Chondrocyte (in vitro differentiated cells): Measurements from ENCODE around the gene PDZD8. TPM values are rescaled to one million over a fixed set of nuclear protein-coding genes. Genes with fewer than 3 reads are reported as not detected.

Experiments used
- DNase-seq: peaks from one replicate; pipeline ENCODE4 v3.0.0; 2021; ENCODE audit warnings: mixed read lengths, low spot score
- H3K27ac Mint-ChIP-seq: one replicate; pipeline ENCODE4 v1.8.0; 2021; ENCODE audit warnings: mild to moderate bottlenecking, moderate library complexity, mixed read lengths; ENCODE audit not compliant: unreplicated experiment
- H3K27me3 Mint-ChIP-seq: 2 replicates; pipeline ENCODE4 v1.8.0; 2021; ENCODE audit warnings: low read depth, mixed read lengths
- H3K36me3 Mint-ChIP-seq: 2 replicates; pipeline ENCODE4 v1.8.0; 2021; ENCODE audit warnings: low read depth, mixed read lengths
- H3K4me1 Mint-ChIP-seq: 2 replicates; pipeline ENCODE4 v1.8.0; 2021; ENCODE audit warnings: low read depth, mild to moderate bottlenecking, mixed read lengths
- H3K4me3 Mint-ChIP-seq: one replicate; pipeline ENCODE4 v1.8.0; 2021; ENCODE audit warnings: mild to moderate bottlenecking, moderate library complexity, mixed read lengths; ENCODE audit not compliant: unreplicated experiment
- H3K9me3 Mint-ChIP-seq: 2 replicates; pipeline ENCODE4 v1.8.0; 2021; ENCODE audit warnings: low read depth, mixed read lengths
- total RNA-seq: library from RNA; stranded (reverse); gene quantifications from 3 replicates; pipeline ENCODE4 v1.2.1, GENCODE V29; 2021
- TF ChIP-seq, protein P1 (sequence below): fragments of 200-600 bp; sonication (generic); IDR thresholded peaks from 2 replicates; pipeline ENCODE4 v1.5.0; 2021; ENCODE audit warnings: antibody characterized with exemption, mild to moderate bottlenecking, moderate library complexity

Gene PDZD8
- total RNA-seq, 1 donor from 2014 or later = 36.3 TPM

DNA sequence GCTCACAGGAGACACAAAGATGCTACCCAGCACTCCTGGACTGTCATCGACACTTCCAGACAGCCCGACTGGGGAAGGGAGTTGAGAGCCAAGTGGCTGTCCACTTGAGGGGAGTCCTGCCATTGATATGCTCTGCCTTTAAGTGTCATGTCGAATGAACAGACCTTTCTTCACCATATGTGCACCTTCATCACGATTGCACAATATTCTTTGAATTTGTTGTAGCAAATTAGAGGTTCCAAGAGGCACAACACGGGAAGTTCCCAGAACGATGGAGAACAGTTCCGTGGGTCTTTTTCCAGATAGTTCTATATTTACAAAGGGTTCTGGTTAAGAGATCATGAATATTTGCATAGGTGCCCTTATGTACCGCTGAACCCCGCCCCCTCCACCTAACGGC is 118.3 kb downstream of the PDZD8 start:
- no peak overlapping the region for H3K4me3 Mint-ChIP-seq
- no peaks in the 10 kb centered on the region for H3K36me3 Mint-ChIP-seq
- TF ChIP-seq, protein P1, sequence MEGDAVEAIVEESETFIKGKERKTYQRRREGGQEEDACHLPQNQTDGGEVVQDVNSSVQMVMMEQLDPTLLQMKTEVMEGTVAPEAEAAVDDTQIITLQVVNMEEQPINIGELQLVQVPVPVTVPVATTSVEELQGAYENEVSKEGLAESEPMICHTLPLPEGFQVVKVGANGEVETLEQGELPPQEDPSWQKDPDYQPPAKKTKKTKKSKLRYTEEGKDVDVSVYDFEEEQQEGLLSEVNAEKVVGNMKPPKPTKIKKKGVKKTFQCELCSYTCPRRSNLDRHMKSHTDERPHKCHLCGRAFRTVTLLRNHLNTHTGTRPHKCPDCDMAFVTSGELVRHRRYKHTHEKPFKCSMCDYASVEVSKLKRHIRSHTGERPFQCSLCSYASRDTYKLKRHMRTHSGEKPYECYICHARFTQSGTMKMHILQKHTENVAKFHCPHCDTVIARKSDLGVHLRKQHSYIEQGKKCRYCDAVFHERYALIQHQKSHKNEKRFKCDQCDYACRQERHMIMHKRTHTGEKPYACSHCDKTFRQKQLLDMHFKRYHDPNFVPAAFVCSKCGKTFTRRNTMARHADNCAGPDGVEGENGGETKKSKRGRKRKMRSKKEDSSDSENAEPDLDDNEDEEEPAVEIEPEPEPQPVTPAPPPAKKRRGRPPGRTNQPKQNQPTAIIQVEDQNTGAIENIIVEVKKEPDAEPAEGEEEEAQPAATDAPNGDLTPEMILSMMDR = no peak
- peaks cover 48% of the 10 kb centered on the region for H3K27me3 Mint-ChIP-seq
- no peaks in the 10 kb centered on the region for H3K9me3 Mint-ChIP-seq
- H3K4me1 Mint-ChIP-seq = peaks cover 4% of the 10 kb centered on the region
- no peak for DNase-seq
- no peak overlapping the region for H3K27ac Mint-ChIP-seq

- Mint-ChIP-seq H3K27ac (no peak overlapping the region), H3K4me1 (peaks cover 4% of the 10 kb centered on the region), H3K9me3 (no peaks in the 10 kb centered on the region), H3K27me3 (peaks cover 48% of the 10 kb centered on the region), H3K36me3 (no peaks in the 10 kb centered on the region), H3K4me3 (no peak overlapping the region)
- DNase-seq = no peak
- TF ChIP-seq, protein P1 = no peak
Measured at GRCh38 chr10:117255835-117256460, 119.3 kb downstream of the PDZD8 start.

DNA sequence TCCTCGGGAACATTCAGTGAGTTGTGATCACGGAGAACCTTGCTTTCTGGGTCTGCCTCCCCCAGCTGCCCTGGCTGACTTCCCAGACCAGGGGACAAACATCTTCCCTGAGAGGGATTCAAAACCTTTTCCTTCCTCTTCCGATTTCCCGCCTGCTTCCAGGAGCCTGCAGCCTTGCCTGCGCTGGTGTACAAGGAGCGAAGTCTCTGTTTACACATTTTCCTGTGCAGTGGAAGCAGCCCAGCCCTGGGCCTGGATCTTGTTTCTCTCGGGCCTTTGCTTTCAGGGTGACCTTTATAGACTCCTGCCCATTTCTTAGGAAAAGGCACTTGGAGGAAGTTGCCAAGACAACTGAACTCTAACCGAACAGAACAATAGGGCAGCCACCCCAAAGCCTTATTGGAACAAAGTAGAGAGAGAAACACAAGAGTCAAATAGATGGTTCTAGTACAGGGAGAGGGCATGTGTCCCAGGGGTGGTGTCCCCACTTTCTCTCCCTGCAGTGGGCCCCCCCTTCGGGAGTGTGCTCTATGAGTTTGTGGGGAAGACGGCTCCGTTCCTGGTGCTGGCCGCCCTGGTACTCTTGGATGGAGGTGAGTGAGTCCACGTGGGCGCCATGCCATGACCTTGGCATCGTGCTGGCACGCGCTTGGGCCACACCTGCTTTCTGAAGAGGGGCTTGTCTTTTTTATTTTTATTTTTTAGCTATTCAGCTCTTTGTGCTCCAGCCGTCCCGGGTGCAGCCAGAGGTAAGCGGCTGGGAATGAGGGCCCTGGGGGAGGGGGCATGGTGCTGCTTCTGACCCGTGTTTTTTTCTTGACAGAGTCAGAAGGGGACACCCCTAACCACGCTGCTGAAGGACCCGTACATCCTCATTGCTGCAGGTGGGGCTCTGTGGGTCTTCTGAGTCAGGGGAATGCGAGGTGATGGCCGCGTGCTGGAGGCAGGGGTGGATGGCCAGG is 120.2 kb downstream of the PDZD8 start:
- Mint-ChIP-seq H3K4me3 (no peak overlapping the region), H3K4me1 (no peaks in the 10 kb centered on the region), H3K36me3 (no peaks in the 10 kb centered on the region), H3K27me3 (peaks cover 43% of the 10 kb centered on the region), H3K27ac (no peak overlapping the region), H3K9me3 (no peaks in the 10 kb centered on the region)
- DNase-seq = no peak
- TF ChIP-seq, protein P1 = no peak

DNA sequence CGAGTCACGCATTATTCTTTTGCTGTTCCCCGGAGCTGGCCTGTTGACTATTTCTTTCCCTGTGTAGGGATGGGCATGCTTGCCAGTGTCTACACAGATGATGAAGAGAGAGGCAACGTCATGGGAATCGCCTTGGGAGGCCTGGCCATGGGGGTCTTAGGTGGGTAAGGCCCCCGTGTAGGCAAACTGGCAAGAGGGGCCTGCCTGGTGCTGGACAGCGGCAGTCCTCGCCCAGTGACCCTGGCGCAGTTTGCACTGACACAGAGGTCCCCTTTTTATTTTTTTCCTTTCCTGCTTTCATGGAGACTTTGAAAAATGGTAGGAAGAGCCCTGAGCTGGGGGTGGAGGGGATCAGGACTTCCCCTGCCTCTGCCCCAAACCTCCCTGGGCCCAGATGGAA is 120.9 kb downstream of the PDZD8 start:
- Mint-ChIP-seq H3K4me3 (no peak overlapping the region), H3K27me3 (peaks cover 36% of the 10 kb centered on the region), H3K36me3 (no peaks in the 10 kb centered on the region), H3K9me3 (no peaks in the 10 kb centered on the region), H3K4me1 (no peaks in the 10 kb centered on the region), H3K27ac (no peak overlapping the region)
- no peak for DNase-seq
- TF ChIP-seq, protein P1 = no peak

GRCh38 chr10:117253908-117254307 is 121.3 kb downstream of the PDZD8 start:
- no peak overlapping the region for H3K4me3 Mint-ChIP-seq
- peaks cover 35% of the 10 kb centered on the region for H3K27me3 Mint-ChIP-seq
- H3K27ac Mint-ChIP-seq = no peak overlapping the region
- TF ChIP-seq, protein P1 = no peak
- no peak for DNase-seq
- H3K36me3 Mint-ChIP-seq = no peaks in the 10 kb centered on the region
- no peaks in the 10 kb centered on the region for H3K9me3 Mint-ChIP-seq
- H3K4me1 Mint-ChIP-seq = no peaks in the 10 kb centered on the region
